KMS-11 (cell line): ENCODE measurements around the gene TMEM215.

Experiments used
- H2AFZ ChIP-seq: fragments of 200-600 bp; sonication (generic); 2 replicates; pipeline ENCODE4 v1.6.1; 2016; ENCODE audit warnings: antibody characterized with exemption, mixed run types, low read depth
- H3K27ac ChIP-seq: fragments of 200-600 bp; sonication (generic); 2 replicates; pipeline ENCODE4 v1.6.1; 2016; ENCODE audit warnings: mild to moderate bottlenecking, mixed run types
- H3K27me3 ChIP-seq: fragments of 200-600 bp; sonication (generic); 2 replicates; pipeline ENCODE4 v1.6.1; 2017; ENCODE audit warnings: mild to moderate bottlenecking, low read depth, mixed run types, moderate library complexity; ENCODE audit not compliant: insufficient read depth
- H3K36me3 ChIP-seq: fragments of 200-600 bp; sonication (generic); 2 replicates; pipeline ENCODE4 v1.6.1; 2017; ENCODE audit warnings: mild to moderate bottlenecking, mixed run types; ENCODE audit not compliant: insufficient read depth
- H3K4me1 ChIP-seq: fragments of 200-600 bp; sonication (generic); 2 replicates; pipeline ENCODE4 v1.6.1; 2016; ENCODE audit warnings: mild to moderate bottlenecking, low read depth, mixed run types; ENCODE audit not compliant: poor library complexity, severe bottlenecking
- H3K4me2 ChIP-seq: fragments of 200-600 bp; sonication (generic); 2 replicates; pipeline ENCODE4 v1.7.0; 2016; ENCODE audit warnings: mild to moderate bottlenecking, mixed run types
- H3K4me3 ChIP-seq: fragments of 200-600 bp; sonication (generic); IDR thresholded peaks from 2 replicates; pipeline ENCODE4 v1.6.1; 2017; ENCODE audit warnings: low read depth, low read length, mixed read lengths; ENCODE audit not compliant: insufficient read depth
- H3K79me2 ChIP-seq: fragments of 200-600 bp; sonication (generic); 2 replicates; pipeline ENCODE4 v1.6.1; 2016; ENCODE audit warnings: low read depth, mixed run types; ENCODE audit not compliant: insufficient read depth
- H3K9ac ChIP-seq: fragments of 200-600 bp; sonication (generic); 2 replicates; pipeline ENCODE4 v1.6.1; 2016; ENCODE audit warnings: mild to moderate bottlenecking, mixed run types
- H4K20me1 ChIP-seq: fragments of 200-600 bp; sonication (generic); 2 replicates; pipeline ENCODE4 v1.6.1; 2016; ENCODE audit warnings: mild to moderate bottlenecking, mixed run types; ENCODE audit not compliant: insufficient read depth
- CTCF ChIP-seq: fragments of 200-600 bp; sonication (generic); conservative IDR thresholded peaks from 2 replicates; pipeline ENCODE4 v1.6.1; 2017; ENCODE audit warnings: low read depth, mild to moderate bottlenecking, antibody characterized with exemption, low read length, moderate library complexity, mixed read lengths

Gene TMEM215

DNA sequence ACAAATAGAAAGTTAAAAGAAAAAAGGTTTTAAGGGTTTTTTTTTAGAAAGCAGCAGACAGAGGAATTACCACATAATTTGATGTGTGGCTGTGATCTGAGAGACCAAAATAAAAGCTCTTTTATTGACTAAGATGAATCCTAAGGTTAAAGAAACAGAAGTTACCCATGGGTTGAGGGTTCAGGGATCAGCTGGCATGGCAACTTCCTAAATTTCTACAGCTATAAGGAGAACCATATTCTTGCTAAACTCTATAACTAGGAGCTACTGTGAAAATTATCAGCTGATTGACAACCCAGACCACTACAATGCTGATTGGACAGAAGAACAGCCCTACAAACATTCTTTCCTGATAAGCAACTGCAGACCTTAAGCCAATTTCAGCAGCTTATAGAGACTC, 40.2 kb downstream of the TMEM215 start:
- TF ChIP-seq CTCF = no peak
- Histone ChIP-seq H3K27me3 (no peaks in the 10 kb centered on the region), H3K9ac (no peak overlapping the region), H3K4me3 (no peak overlapping the region), H4K20me1 (no peaks in the 10 kb centered on the region), H3K27ac (no peak overlapping the region), H3K4me2 (no peak overlapping the region), H3K79me2 (no peaks in the 10 kb centered on the region), H3K4me1 (no peaks in the 10 kb centered on the region), H2AFZ (no peak overlapping the region), H3K36me3 (no peaks in the 10 kb centered on the region)

DNA sequence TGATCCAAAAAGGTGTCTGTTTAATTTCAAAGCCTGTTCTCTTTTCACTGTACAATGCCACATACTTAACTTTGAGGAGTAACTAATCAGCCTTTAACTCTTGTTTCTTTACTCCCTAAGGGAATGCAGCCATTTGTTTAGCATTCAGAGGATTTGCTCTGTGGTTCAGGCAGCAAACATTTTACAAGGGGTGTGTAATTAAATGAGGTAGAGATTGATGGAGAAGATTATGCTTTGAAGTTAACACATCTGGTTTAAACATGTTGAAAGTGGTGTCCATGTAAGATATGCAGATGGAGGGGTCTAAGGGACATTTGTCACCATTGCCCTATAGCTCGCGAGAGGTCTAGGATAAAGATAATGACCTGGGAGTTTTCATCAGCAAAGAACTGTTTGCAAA, 41.9 kb downstream of the TMEM215 start:
- Histone ChIP-seq H3K27ac (no peak overlapping the region), H3K27me3 (no peaks in the 10 kb centered on the region), H3K36me3 (no peaks in the 10 kb centered on the region), H3K4me2 (no peak overlapping the region), H4K20me1 (no peaks in the 10 kb centered on the region), H3K79me2 (no peaks in the 10 kb centered on the region), H3K4me3 (no peak overlapping the region), H3K9ac (no peak overlapping the region), H3K4me1 (no peaks in the 10 kb centered on the region), H2AFZ (no peak overlapping the region)
- no peak for TF ChIP-seq CTCF

DNA sequence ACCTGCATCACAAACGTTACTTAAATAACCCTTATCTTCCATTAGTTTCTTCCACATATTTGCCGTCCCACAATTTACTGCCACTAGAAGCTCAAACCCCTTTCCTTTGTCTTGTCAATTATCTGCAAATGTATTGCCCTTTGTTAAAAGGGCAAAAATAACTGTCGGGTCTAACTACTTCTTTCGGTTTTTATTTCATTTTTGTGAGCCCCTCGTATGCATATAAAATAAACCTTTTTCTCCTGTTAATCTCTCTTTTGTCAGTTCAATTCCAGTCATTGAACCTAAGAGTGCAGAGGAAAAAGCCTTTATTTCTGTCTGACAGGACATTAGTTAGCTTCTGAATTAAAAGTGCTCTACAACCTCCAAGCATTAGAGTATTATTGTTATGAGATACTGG, 45.5 kb downstream of the TMEM215 start:
- Histone ChIP-seq H3K36me3 (no peaks in the 10 kb centered on the region), H3K79me2 (no peaks in the 10 kb centered on the region), H3K9ac (no peak overlapping the region), H3K4me2 (no peak overlapping the region), H3K4me1 (no peaks in the 10 kb centered on the region), H3K4me3 (no peak overlapping the region), H3K27ac (no peak overlapping the region), H3K27me3 (no peaks in the 10 kb centered on the region), H4K20me1 (no peaks in the 10 kb centered on the region), H2AFZ (no peak overlapping the region)
- TF ChIP-seq CTCF = no peak

GRCh38 chr9:32832346-32832745, 49.0 kb downstream of the TMEM215 start:
- TF ChIP-seq CTCF = no peak
- H4K20me1 ChIP-seq = no peaks in the 10 kb centered on the region
- H3K79me2 ChIP-seq = no peaks in the 10 kb centered on the region
- no peak overlapping the region for H3K27ac ChIP-seq
- H2AFZ ChIP-seq = no peak overlapping the region
- no peaks in the 10 kb centered on the region for H3K36me3 ChIP-seq
- H3K9ac ChIP-seq = no peak overlapping the region
- no peaks in the 10 kb centered on the region for H3K27me3 ChIP-seq
- H3K4me1 ChIP-seq = no peaks in the 10 kb centered on the region
- H3K4me2 ChIP-seq = no peak overlapping the region
- no peak overlapping the region for H3K4me3 ChIP-seq
